HEK293 (cell line): Measurements from ENCODE around the gene ANKH.

Experiments
- CTCF ChIA-PET: fragments of 350-600 bp; formaldehyde crosslinking; extraction: SDS; loops from one replicate; lab custom pipeline; 2021; ENCODE audit warnings: antibody characterized with exemption; lab: Yijun Ruan, JAX
- POLR2A ChIA-PET: fragments of 300-600 bp; formaldehyde crosslinking; extraction: SDS; loops from one replicate; lab custom pipeline; 2020; ENCODE audit warnings: antibody characterized with exemption, inconsistent platforms; lab: Yijun Ruan, JAX
- H3K27ac ChIP-seq: fragments of 200-500 bp; sonication (Bioruptor generic); 2 replicates; pipeline ENCODE4 v1.5.1; 2014; ENCODE audit warnings: low read depth, low read length, control low read depth, inconsistent platforms; ENCODE audit errors: extremely low read depth
- H3K36me3 ChIP-seq, 2 experiments: fragments of 200-500 bp in 1 of 2; sonication (Bioruptor generic) in 1 of 2; 1 replicate in 1 of 2; 2 replicates in 1 of 2; pipeline ENCODE4 v1.5.1; 2014 to 2017; ENCODE audit warnings: inconsistent platforms in 2 of 2, low read length in 2 of 2; ENCODE audit not compliant: control insufficient read depth in 2 of 2, insufficient read depth in 1 of 2
- H3K4me1 ChIP-seq: fragments of 200-500 bp; sonication (Bioruptor generic); 2 replicates; pipeline ENCODE4 v1.5.1; 2014; ENCODE audit warnings: mild to moderate bottlenecking, low read length, inconsistent platforms; ENCODE audit not compliant: control insufficient read depth, insufficient read depth
- H3K4me3 ChIP-seq: 2 replicates; pipeline ENCODE4 v1.5.1; 2011; ENCODE audit warnings: low read depth, mild to moderate bottlenecking, control low read depth, low read length, moderate library complexity
- H3K9me3 ChIP-seq: fragments of 200-500 bp; sonication (Bioruptor generic); 2 replicates; pipeline ENCODE4 v1.5.1; 2014; ENCODE audit warnings: low read depth, low read length, inconsistent platforms; ENCODE audit not compliant: control insufficient read depth, insufficient read depth
- CTCF ChIP-seq: fragments of 450-650 bp; formaldehyde crosslinking; IDR thresholded peaks from 2 replicates; pipeline ENCODE4 v1.5.1; 2016; ENCODE audit warnings: missing biosample characterization, missing genetic modification characterization
- EGR2 ChIP-seq: fragments of 450-650 bp; formaldehyde crosslinking; IDR thresholded peaks from 2 replicates; pipeline ENCODE4 v1.5.1; 2016; ENCODE audit warnings: low read depth, missing biosample characterization, missing genetic modification characterization
- GLIS1 ChIP-seq: fragments of 450-650 bp; formaldehyde crosslinking; IDR thresholded peaks from 2 replicates; pipeline ENCODE4 v1.5.1; 2016; ENCODE audit warnings: missing biosample characterization, missing genetic modification characterization
- SCRT2 ChIP-seq: fragments of 450-650 bp; formaldehyde crosslinking; IDR thresholded peaks from 2 replicates; pipeline ENCODE4 v1.5.1; 2016; ENCODE audit warnings: missing biosample characterization, missing genetic modification characterization
- ZNF133 ChIP-seq: fragments of 450-650 bp; formaldehyde crosslinking; IDR thresholded peaks from 2 replicates; pipeline ENCODE4 v1.5.1; 2016; ENCODE audit warnings: missing biosample characterization, missing genetic modification characterization
- ZNF23 ChIP-seq: fragments of 450-650 bp; formaldehyde crosslinking; IDR thresholded peaks from 2 replicates; pipeline ENCODE4 v1.5.1; 2016; ENCODE audit warnings: missing biosample characterization, missing genetic modification characterization, borderline replicate concordance
- ZNF37A ChIP-seq: fragments of 450-650 bp; IDR thresholded peaks from 2 replicates; pipeline ENCODE4 v1.5.1; 2018; ENCODE audit warnings: missing biosample characterization, missing genetic modification characterization
- ZNF398 ChIP-seq: fragments of 450-650 bp; formaldehyde crosslinking; IDR thresholded peaks from 2 replicates; pipeline ENCODE4 v1.5.1; 2017; ENCODE audit warnings: missing biosample characterization, missing genetic modification characterization
- ZNF423 ChIP-seq: fragments of 450-650 bp; formaldehyde crosslinking; IDR thresholded peaks from 2 replicates; pipeline ENCODE4 v1.5.1; 2016; ENCODE audit warnings: missing biosample characterization, missing genetic modification characterization
- ZNF473 ChIP-seq: fragments of 450-650 bp; formaldehyde crosslinking; IDR thresholded peaks from 2 replicates; pipeline ENCODE4 v1.5.1; 2017; ENCODE audit warnings: missing biosample characterization, missing genetic modification characterization
- ZNF510 ChIP-seq: fragments of 450-650 bp; formaldehyde crosslinking; IDR thresholded peaks from 2 replicates; pipeline ENCODE4 v1.5.1; 2018; ENCODE audit warnings: mild to moderate bottlenecking, missing genetic modification characterization, missing biosample characterization; ENCODE audit not compliant: insufficient replicate concordance
- ZNF521 ChIP-seq: fragments of 450-650 bp; formaldehyde crosslinking; IDR thresholded peaks from 2 replicates; pipeline ENCODE4 v1.5.1; 2017; ENCODE audit warnings: missing biosample characterization, mild to moderate bottlenecking, missing genetic modification characterization
- ZNF529 ChIP-seq: fragments of 450-650 bp; formaldehyde crosslinking; IDR thresholded peaks from 2 replicates; pipeline ENCODE4 v1.5.1; 2017; ENCODE audit warnings: missing genetic modification characterization, missing biosample characterization; ENCODE audit not compliant: insufficient replicate concordance
- ZNF580 ChIP-seq: fragments of 450-650 bp; formaldehyde crosslinking; IDR thresholded peaks from 2 replicates; pipeline ENCODE4 v1.5.1; 2016; ENCODE audit warnings: missing biosample characterization, missing genetic modification characterization
- ZNF600 ChIP-seq: fragments of 450-650 bp; formaldehyde crosslinking; IDR thresholded peaks from 2 replicates; pipeline ENCODE4 v1.5.1; 2016; ENCODE audit warnings: missing biosample characterization, missing genetic modification characterization
- ZNF660 ChIP-seq: fragments of 450-650 bp; IDR thresholded peaks from 2 replicates; pipeline ENCODE4 v1.5.1; 2018; ENCODE audit warnings: missing biosample characterization, mild to moderate bottlenecking, missing genetic modification characterization
- ZNF768 ChIP-seq: fragments of 450-650 bp; formaldehyde crosslinking; IDR thresholded peaks from 2 replicates; pipeline ENCODE4 v1.5.1; 2018; ENCODE audit warnings: missing biosample characterization, mild to moderate bottlenecking, missing genetic modification characterization
- ZNF777 ChIP-seq: fragments of 450-650 bp; formaldehyde crosslinking; IDR thresholded peaks from 2 replicates; pipeline ENCODE4 v1.5.1; 2017; ENCODE audit warnings: missing biosample characterization, missing genetic modification characterization, borderline replicate concordance
- ZSCAN4 ChIP-seq: fragments of 450-650 bp; formaldehyde crosslinking; IDR thresholded peaks from 2 replicates; pipeline ENCODE4 v1.5.1; 2017; ENCODE audit warnings: missing biosample characterization, missing genetic modification characterization

The ANKH gene

GRCh38 chr5:14753947-14754346 lies 117.6 kb downstream of the ANKH start:
- Histone ChIP-seq H3K4me3 (no peak overlapping the region), H3K4me1 (no peaks in the 10 kb centered on the region), H3K36me3 (peaks cover 4 to 22% of the 10 kb centered on the region in 2 experiments; a peak in 2 of 3 replicates), H3K27ac (no peak overlapping the region), H3K9me3 (no peaks in the 10 kb centered on the region)
- TF ChIP-seq ZSCAN4 (tag by site-specific recombination) (no peak), ZNF473 (tag by site-specific recombination) (no peak), SCRT2 (tag by site-specific recombination) (no peak), ZNF510 (tag by site-specific recombination) (no peak), ZNF23 (no peak), ZNF37A (no peak), ZNF660 (tag by site-specific recombination) (no peak), ZNF777 (no peak), ZNF768 (tag by site-specific recombination) (no peak), ZNF580 (tag by site-specific recombination) (no peak), ZNF600 (no peak), ZNF529 (tag by site-specific recombination) (no peak), CTCF (tag by site-specific recombination) (no peak), ZNF423 (tag by site-specific recombination) (no peak), ZNF398 (tag by site-specific recombination) (no peak), ZNF521 (tag by site-specific recombination) (no peak), GLIS1 (tag by site-specific recombination) (no peak)
- CTCF ChIA-PET, result no interaction called here
- POLR2A ChIA-PET, result no interaction called here

- H3K4me1 ChIP-seq, result no peaks in the 10 kb centered on the region
- TF ChIP-seq EGR2 (tag by site-specific recombination) (peak; percentile 47; the same call in 1 of the 2 replicates), ZNF133 (tag by site-specific recombination) (no peak)
Measured at GRCh38 chr5:14753292-14753691, 118.3 kb downstream of the ANKH start.

More at GRCh38 chr5:14753292-14753691, 118.3 kb downstream of the ANKH start:
- ChIA-PET POLR2A (no interaction called here), CTCF (no interaction called here)
- no peaks in the 10 kb centered on the region for H3K9me3 ChIP-seq
- no peak overlapping the region for H3K27ac ChIP-seq
- H3K4me3 ChIP-seq, result no peak overlapping the region
- peaks cover 4 to 26% of the 10 kb centered on the region in 2 experiments; a peak in 2 of 3 replicates for H3K36me3 ChIP-seq
